NCI-H748 treated with DMSO at 0.1 percent for 48 hours (cell line): Measurements from ENCODE around the gene HOGA1.
"Not testable (repeated sequence)": the region's sequence is repeated elsewhere in the genome, so short reads cannot be mapped to it uniquely, and the experiment has no call there.

Source experiments
- DNase-seq: peaks from one replicate; lab custom pipeline; 2025; lab: John Stamatoyannopoulos, UW

Gene HOGA1

GRCh38 chr10:97649405-97649750 is 65.2 kb downstream of the HOGA1 start:
- not testable (repeated sequence) for DNase-seq

- no peak for DNase-seq
Measured at GRCh38 chr10:97650726-97651125, 66.5 kb downstream of the HOGA1 start.

GRCh38 chr10:97651773-97652172 is 67.6 kb downstream of the HOGA1 start:
- DNase-seq = no peak

GRCh38 chr10:97656777-97657176 is 72.6 kb downstream of the HOGA1 start:
- no peak for DNase-seq

- DNase-seq = no peak
Measured at GRCh38 chr10:97659589-97659988, 75.4 kb downstream of the HOGA1 start.
